Astrocyte of the cerebellum (primary cell): ENCODE data around the gene INPP5D.

Source experiments
- DNase-seq: peaks from one replicate; pipeline ENCODE4 v3.0.0-alpha.2; 2011; ENCODE audit warnings: low read depth
- H3K4me3 ChIP-seq: 2 replicates; pipeline ENCODE4 v1.5.1; 2011; ENCODE audit warnings: mild to moderate bottlenecking, low read depth, low read length, moderate library complexity
- CTCF ChIP-seq: IDR thresholded peaks from 2 replicates; pipeline ENCODE4 v1.5.1; 2012; ENCODE audit warnings: low read length, low read depth, moderate library complexity, mild to moderate bottlenecking; ENCODE audit errors: missing control alignments
- in situ Hi-C: cut with HindIII; loops from 2 replicates; pipeline ENCODE4 v1.10.0; 2017; ENCODE audit warnings: low sequenced_read_pairs

The INPP5D gene

DNA sequence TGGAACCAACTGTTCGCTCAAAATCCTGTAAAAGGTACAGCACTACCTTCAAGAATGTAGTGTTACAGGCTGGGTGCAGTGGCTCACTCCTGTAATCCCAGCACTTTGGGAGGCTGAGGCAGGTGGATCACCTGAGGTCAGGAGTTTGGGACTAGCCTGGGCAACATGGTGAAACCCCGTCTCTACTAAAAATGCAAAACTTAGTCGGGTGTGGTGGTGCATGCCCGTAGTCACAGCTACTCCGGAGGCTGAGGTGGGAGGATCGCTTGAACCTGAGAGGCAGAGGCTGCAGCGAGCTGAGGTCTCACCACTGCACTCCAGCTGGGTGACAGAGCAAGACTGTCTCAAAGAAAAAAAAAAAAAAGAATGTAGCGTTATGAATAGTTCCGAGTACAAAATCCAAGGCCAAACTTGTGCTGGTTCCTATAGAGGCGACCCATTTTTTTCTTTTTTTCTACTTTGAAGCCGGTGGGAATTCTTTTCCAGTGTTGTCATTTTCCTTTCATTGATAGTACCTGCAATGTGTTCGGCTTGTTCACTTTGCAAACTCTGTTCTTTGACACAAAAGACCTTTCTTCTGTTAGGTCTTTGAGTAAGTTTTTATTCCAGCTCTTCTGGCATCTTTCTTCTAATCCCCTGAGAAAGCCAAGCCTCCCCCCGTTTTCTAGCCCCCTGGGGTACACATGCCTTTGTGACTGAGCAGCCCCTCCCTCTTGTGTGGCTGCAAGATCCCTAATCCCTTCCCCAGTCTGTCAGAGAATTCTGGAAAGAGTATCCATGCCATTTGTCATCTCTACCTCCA is 25.1 kb downstream of the INPP5D start:
- in situ Hi-C loops, result no loop called here
- no peak overlapping the region for H3K4me3 ChIP-seq
- TF ChIP-seq CTCF, result no peak
- DNase-seq, result no peak

GRCh38 chr2:233085839-233086150 is 25.7 kb downstream of the INPP5D start:
- no peak for DNase-seq
- TF ChIP-seq CTCF, result no peak
- no peak overlapping the region for H3K4me3 ChIP-seq
- in situ Hi-C loops, result no loop called here

GRCh38 chr2:233087713-233088112 is 27.6 kb downstream of the INPP5D start:
- DNase-seq, result no peak
- no peak overlapping the region for H3K4me3 ChIP-seq
- in situ Hi-C loops, result no loop called here
- TF ChIP-seq CTCF, result no peak

GRCh38 chr2:233088972-233089345 is 28.8 kb downstream of the INPP5D start:
- no peak overlapping the region for H3K4me3 ChIP-seq
- DNase-seq, result no peak
- in situ Hi-C loops, result no loop called here
- no peak for TF ChIP-seq CTCF

DNA sequence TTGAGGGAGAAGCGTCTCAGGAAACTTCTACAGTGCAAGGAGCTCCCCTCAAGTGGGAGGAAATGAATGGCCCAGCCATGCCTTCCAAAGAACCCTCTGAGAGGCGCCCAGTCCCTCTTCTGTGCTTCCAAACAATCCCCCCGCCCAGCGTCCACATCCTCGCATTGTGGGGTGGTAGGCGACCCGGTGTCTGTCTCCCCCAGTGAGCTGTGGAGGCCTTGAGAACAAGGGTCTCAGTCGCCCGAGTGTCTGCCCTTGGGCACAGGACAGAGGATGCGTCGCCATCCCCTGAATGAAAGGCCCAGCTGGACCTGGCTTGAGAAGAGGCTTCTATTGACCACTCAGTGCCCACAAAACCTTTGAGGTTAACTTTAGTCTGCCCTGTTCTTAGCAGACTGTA is 29.7 kb downstream of the INPP5D start:
- no peak for DNase-seq
- in situ Hi-C loops, result no loop called here
- H3K4me3 ChIP-seq, result no peak overlapping the region
- no peak for TF ChIP-seq CTCF

- DNase-seq, result no peak
- TF ChIP-seq CTCF, result no peak
- no peak overlapping the region for H3K4me3 ChIP-seq
- in situ Hi-C loops, result no loop called here
Measured at GRCh38 chr2:233090879-233091278, 30.7 kb downstream of the INPP5D start.
